NCI-H524 (cell line): ENCODE results near the gene TMEM184A.

Source experiments
- DNase-seq, 2 experiments: peaks; one replicate each; lab custom pipeline; 2025; lab: John Stamatoyannopoulos, UW

TMEM184A gene

GRCh38 chr7:1501487-1502270 is 54.3 kb downstream of the TMEM184A start:
- no peak for DNase-seq

- no peak for DNase-seq
Measured at GRCh38 chr7:1500064-1500807, 55.8 kb downstream of the TMEM184A start.

- no peak for DNase-seq
Measured at GRCh38 chr7:1499367-1500029, 56.5 kb downstream of the TMEM184A start.

- no peak for DNase-seq
Measured at GRCh38 chr7:1498370-1499305, 57.4 kb downstream of the TMEM184A start.

- no peak for DNase-seq
Measured at GRCh38 chr7:1497293-1497927, 58.6 kb downstream of the TMEM184A start.

- DNase-seq: no peak
Measured at GRCh38 chr7:1496531-1497292, 59.3 kb downstream of the TMEM184A start.

- DNase-seq: no peak
Measured at GRCh38 chr7:1495564-1496242, 60.3 kb downstream of the TMEM184A start.

GRCh38 chr7:1494866-1495563 is 61.0 kb downstream of the TMEM184A start:
- DNase-seq: no peak

- no peak for DNase-seq
Measured at GRCh38 chr7:1494447-1494846, 61.6 kb downstream of the TMEM184A start.

- DNase-seq: no peak
Measured at GRCh38 chr7:1493571-1493970, 62.4 kb downstream of the TMEM184A start.

GRCh38 chr7:1493129-1493528 is 62.9 kb downstream of the TMEM184A start:
- DNase-seq: no peak

- DNase-seq: no peak
Measured at GRCh38 chr7:1492640-1493039, 63.4 kb downstream of the TMEM184A start.
